Measurements from ENCODE around the gene KCNK2.

- TF ChIP-seq EZH2 (IDR thresholded peaks at IDR 0.05; ENCODE audit: insufficient read depth, poor library complexity, severe bottlenecking) (no peak), EZH2phosphoT487 (IDR thresholded peaks at IDR 0.05; ENCODE audit: insufficient read depth, low read depth) (no peak)
Measured at GRCh38 chr1:215111916-215112315, 29.4 kb downstream of the KCNK2 start.

Measured in GM23248 (cell line).